Stromal cell of bone marrow (primary cell): ENCODE results near the gene IRS1.

Source experiments
- DNase-seq: peaks from one replicate; pipeline ENCODE4 v3.0.0-alpha.2; 2012; ENCODE audit warnings: low read depth

IRS1 gene

DNA sequence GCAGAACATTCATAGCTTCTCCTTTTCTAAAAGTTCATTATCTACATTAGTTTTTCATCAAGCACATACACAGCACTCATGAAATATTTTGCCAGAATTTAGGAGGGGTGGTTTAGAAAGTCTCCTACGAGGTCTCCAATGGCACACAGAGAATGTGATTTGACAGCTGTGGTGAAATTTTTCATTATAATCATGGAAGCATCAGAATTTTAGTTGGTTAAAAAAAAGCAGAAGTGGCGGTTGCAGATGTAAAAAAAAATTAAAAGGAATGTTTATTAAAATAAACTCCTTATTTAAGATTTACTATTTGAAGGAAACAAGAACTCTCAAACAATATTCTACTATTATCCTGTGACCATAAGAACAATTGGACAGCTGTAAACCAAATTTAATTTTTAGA, 25.4 kb upstream of the IRS1 start:
- DNase-seq, result no peak

DNA sequence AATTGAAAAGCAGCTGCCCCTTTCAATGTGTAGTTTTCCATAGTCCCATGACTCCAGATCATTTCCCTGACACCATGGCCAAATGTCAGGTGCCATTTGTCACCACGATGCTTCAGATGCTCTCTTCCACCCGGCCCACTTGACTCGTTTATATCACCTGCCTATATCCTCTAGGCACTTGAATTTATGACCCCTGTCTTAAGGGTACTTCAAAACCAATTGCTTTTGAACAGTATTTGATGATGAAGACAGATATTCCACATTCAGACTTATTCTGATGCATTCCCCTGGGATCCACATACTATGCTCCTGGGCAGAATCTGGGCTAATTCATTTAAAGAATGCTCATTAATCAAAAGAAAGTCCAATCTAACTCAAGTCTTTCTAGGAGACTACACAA, 19.3 kb upstream of the IRS1 start:
- no peak for DNase-seq

DNA sequence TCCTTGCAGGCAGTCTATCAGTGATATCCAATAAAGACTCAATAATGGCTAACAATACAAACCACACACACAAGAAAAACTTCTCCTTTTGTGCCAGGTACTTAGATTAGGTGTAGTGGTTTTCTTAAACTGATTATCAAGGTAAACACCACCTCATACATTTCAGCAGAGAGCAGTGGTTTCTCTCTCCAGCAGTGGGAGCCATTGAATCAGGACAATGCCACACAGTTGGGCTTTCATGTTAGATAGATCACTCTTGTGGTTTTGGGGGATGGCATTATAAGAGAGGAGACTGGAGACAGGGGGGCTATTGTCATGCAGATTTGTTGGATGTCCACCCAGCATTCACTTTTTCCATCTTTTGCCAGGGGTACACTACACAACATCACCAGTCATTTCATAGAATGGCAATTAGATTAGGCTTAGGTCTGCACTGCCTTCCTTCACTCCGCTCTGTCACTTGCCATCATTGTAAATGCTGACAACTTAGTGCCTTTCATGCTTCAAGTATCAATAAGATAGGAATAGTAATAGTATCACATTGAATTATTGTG, 13.6 kb upstream of the IRS1 start:
- no peak for DNase-seq

GRCh38 chr2:226803410-226803809, 3.8 kb upstream of the IRS1 start:
- no peak for DNase-seq

GRCh38 chr2:226802573-226802972, 3.0 kb upstream of the IRS1 start:
- DNase-seq, result peak; percentile 76

GRCh38 chr2:226800941-226801784, 1.5 kb upstream of the IRS1 start:
- peak; percentile 51 for DNase-seq

DNA sequence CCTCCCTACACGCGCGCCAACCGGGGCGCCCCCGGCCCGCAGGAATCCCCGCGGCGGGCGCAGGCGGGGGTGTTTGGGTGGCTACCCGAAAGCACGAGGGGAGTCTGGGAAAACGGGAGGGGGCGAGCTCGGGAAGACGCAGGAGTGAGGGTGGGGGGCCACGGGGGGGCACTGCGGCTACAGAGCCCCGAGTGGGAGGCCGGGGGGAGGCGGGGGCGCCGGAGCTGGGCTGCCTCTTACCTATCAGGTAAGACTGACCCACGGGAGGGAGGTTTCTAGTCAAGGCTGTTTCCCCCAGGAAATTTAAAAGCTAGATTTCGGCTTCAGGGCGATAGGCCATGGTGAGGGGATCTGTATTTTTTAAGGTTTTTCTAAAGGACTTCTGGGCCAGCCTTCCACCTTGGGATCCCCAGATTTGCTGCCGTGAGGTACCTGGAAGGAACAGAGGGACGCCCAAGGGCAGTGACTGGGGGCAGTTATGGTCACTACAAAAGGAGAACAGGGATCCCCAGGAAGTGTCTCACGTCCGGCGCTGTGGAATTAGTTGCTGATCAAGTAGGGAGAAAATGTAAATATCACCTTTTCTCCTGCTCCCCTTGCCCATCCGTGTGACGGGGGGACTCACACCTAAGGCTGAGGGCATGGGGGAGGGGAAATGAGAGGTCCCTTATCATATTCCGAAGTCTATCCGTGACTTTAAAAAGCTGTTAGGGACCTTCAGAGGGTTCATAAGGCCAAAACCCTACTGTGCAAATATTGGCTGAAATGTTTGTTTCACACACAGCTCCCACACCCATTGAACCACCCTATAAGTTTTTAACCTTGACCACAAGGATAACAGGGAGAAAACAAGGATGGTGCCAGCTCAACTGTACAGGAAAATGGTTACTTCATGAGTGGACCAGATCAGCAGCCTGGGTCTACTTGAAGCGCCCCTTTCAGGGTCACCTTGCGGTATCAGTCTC, 638 bp upstream of the IRS1 start:
- no peak for DNase-seq

GRCh38 chr2:226798422-226799210, 1.0 kb downstream of the IRS1 start:
- DNase-seq, result no peak

DNA sequence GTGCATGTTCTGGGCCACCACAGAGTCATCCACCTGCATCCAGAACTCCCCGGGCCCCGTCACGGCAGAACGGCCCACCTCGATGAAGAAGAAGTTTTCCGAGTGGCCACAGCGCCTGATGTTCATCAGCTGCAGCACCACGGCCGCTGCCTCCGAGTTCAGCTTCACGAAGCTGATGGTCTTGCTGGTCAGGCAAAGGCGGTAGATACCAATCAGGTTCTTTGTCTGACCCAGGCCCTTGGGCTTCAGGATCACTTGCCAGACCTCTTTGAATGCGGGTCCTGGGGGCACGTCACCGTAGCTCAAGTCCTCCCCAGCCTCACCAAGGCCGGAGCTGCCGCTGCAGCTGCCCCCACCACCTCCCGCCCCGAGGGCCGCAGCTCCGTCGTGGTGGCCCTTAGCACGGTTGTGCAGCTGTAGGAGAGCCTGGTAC, 1.6 kb downstream of the IRS1 start:
- DNase-seq, result no peak

- no peak for DNase-seq
Observed at GRCh38 chr2:226797289-226797988, 2.2 kb downstream of the IRS1 start.

- no peak for DNase-seq
Observed at GRCh38 chr2:226796840-226797288, 2.8 kb downstream of the IRS1 start.

DNA sequence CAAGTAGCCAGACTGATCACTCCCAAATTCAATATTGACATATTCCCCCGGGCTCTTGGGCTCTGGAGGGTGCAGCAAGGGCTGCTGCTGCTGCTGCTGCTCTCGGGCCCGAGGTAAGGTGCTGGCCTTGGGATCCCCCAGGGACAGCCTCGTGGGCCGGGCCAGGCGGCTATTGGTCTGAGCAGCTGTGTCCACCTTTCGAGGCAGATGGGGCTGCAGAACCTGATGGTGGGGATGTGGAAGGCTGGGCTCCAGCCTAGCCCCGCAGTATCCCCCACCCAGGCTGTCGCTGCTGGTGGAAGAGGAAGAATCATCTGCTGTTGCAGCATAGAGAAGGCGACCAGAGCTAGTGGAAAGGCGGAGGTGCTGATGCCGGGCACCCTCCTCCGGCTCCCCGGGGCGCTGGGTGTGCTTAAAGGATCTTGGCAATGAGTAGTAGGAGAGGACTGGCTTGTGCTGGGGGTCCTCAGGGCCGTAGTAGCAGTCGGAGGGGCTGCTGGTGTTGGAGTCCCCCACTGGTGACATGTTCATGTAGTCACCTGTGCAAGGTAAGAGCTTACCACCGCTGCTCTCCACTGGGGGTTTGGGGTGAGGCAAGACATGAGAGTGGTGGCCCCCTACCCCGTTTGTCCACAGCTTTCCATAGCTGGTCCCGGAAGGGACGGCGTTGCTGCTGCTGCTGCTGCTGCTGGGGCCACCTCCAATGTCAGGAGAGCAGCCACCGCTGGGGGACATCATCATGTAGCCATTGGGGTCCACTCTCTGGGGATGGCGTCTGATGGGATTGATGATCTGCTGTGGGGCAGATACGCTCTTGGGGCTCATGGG, 3.4 kb downstream of the IRS1 start:
- no peak for DNase-seq

DNA sequence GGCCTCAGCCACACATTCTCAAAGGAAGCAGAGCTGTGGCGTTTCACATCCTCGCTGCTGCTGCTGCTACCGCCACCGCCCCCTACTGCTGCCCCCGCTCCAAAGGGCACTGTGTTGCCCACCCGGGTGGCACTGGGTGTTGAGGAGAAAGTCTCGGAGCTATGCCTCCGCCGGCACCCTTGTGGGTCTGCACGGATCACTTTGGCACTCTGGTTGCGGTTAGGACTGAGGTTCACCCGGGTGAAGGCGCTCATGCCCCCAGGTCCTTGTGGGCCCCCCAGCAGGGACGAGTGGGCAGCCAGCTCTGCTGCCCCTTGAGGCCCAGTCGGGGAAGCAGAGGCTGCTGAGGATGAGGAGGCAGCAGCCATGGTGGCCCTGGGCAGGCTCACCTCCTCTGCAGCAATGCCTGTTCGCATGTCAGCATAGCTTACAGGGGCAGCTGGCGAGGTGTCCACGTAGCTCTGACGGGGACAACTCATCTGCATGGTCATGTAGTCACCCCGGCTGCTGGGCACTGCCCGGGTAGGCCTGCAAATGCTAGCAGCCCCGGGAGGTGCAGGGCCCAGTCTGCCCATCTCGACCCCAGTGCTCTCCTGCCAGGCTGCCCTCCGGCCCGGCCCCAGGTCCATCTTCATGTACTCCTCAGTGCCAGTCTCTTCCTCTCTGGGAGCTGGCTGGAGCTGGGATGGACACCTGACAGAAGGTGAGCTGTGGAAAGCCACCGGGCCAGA, 4.2 kb downstream of the IRS1 start:
- DNase-seq, result no peak

GRCh38 chr2:226794751-226795171, 4.9 kb downstream of the IRS1 start:
- peak; percentile 54 for DNase-seq

DNA sequence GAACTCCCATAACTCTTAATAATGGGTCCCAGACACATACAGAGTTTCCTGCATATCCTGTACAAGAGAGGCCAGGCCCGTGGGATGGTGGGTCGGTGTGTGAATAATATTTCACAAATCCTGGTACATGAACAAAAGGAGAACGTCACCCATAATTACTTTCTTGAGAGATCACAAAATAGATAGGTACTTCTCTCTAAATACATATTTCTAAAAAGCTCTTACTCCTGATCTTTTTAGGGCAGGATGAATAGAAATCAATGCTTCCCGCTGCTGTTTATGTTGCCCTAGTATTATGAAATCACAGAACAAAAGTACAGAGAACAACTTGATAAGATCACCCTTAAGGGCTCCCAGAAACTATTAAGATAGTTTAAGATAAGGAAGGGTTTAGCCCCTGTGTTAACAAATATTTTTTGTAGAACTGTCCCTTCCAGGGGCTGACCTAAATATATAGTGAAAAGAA, 5.4 kb downstream of the IRS1 start:
- DNase-seq, result no peak

DNA sequence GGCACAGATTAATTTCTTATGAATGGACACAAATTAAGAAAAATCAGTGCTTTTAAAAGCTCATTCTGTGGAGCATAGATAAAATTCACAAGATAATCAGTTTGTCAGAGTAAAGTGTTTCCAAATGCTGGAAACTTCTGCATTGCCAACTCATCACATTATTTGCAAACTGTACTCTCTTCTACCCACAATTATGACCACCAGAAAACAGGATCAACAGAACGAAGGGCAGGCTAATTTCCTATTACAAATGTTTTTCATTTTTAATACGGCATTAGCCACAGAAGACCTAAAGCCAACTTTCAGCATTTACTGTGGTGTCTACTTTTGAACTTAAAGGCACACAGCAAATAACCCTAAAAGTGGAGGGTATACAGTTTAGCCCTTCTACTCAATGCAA, 6.0 kb downstream of the IRS1 start:
- DNase-seq, result no peak

DNA sequence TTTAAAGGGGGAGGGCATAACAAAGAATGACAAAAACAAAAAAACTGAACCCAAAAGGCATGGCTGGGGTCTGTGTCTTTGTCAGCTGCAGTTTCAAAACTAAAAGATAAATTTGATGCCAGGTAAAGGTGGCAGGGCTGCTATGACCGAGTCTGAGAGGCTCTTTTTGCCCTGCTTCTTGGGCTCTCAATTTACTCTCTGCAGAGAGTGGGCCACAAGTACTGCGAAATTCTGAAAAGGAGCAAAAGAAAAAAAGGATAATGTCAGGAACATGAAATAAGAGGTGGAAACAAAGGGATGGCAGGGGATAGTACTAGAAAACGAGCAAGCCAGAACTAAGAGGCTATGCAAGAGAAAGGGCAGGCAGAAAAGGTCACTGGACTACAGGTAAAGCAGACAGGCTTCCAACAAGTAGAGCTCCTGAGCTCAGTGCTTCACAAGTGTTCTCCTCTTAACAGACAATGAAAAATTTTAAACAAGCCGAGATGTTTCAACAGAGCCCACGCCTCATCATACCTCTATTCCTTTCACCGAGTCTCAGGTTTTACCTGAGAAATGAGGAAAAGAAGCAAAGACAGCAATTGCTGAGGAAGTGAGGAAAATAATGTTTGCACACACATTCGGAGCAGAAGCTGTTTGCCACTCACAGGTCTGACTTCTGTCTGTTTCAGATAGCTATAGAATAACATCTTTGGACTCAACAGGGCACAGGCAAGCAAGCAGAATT, 7.3 kb downstream of the IRS1 start:
- DNase-seq, result no peak

- peak; percentile 72 for DNase-seq
Observed at GRCh38 chr2:226791487-226792081, 8.0 kb downstream of the IRS1 start.
